MV-4-11 (cell line): ENCODE results near the gene IKBIP.
"Not testable (repeated sequence)": the region's sequence is repeated elsewhere in the genome, so short reads cannot be mapped to it uniquely, and the experiment has no call there.

Experiments
- DNase-seq: peaks from one replicate; lab custom pipeline; 2025; lab: John Stamatoyannopoulos, UW

IKBIP gene

GRCh38 chr12:98576795-98577194 lies 67.8 kb downstream of the IKBIP start:
- DNase-seq = not testable (repeated sequence)

- no peak for DNase-seq
Observed at GRCh38 chr12:98575013-98575412, 69.6 kb downstream of the IKBIP start.
